ENCODE results near the gene KICS2. TPM values are rescaled to one million over a fixed set of nuclear protein-coding genes. Genes with fewer than 3 reads are reported as not detected.
A peak's percentile ranks its signal among the peaks of the same experiment; 100 is the strongest.

Gene KICS2
- total RNA-seq, 1 experiment from 2014 or later: 8.6 TPM

- Histone ChIP-seq H3K9me3 (no peaks in the 10 kb centered on the region), H3K4me3 (ENCODE audit: low read depth, low read length) (no peak overlapping the region), H3K4me1 (no peaks in the 10 kb centered on the region), H3K27me3 (replicated peaks; ENCODE audit: control insufficient read depth, insufficient read depth, low read length) (no peaks in the 10 kb centered on the region), H3K36me3 (ENCODE audit: control insufficient read depth, insufficient read depth, low read length) (no peaks in the 10 kb centered on the region)
- H3K36me3 Mint-ChIP-seq (ENCODE audit: insufficient read depth, unreplicated experiment): no peaks in the 10 kb centered on the region
- no peak overlapping the region for H3K4me3 Mint-ChIP-seq (ENCODE audit: unreplicated experiment)
- BruUV-seq (replicated peaks): no TSS peak
- ChIA-PET CTCF (no interaction called here), POLR2A (no interaction called here)
- TF ChIP-seq CTCF (IDR thresholded peaks at IDR 0.05; ENCODE audit: insufficient read depth in 1 of 2, low read depth in 1 of 2, low read length in 1 of 2, severe bottlenecking in 1 of 2, unreplicated experiment in 1 of 2): no peak
- H3K9me3 Mint-ChIP-seq (ENCODE audit: unreplicated experiment): no peaks in the 10 kb centered on the region
- H3K27me3 Mint-ChIP-seq (ENCODE audit: insufficient read depth, unreplicated experiment): no peaks in the 10 kb centered on the region
- intact Hi-C loops (cut with micrococcal nuclease; ENCODE audit: unreplicated experiment): no loop called here
- no peaks in the 10 kb centered on the region for H3K4me1 Mint-ChIP-seq (ENCODE audit: low read depth, unreplicated experiment)
- no peak for DNase-seq
- no peak overlapping the region for H3K27ac Mint-ChIP-seq (ENCODE audit: unreplicated experiment)
Observed at GRCh38 chr12:64261813-64262212, 39.7 kb upstream of the KICS2 start.

DNA sequence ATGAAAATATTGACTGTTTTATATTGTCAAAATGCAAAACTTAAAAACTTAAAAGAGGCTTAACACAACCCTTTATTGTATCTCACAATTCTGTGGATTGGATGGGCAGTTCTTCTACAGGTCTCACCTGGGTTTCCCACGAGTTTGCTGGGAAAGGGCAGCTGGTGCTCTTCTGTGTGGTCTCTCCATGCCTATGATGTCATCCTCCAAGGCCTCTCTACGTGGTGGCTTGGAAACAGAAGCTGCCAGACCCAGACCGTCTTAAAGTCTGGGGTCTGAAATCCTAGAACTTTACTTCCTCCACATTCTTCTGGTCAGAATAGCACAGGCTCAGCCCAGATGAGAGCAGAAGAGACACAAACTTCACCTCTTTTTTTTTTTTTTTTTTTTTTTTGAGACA is 36.5 kb upstream of the KICS2 start:
- intact Hi-C loops (cut with micrococcal nuclease; ENCODE audit: unreplicated experiment): loop anchor here (5.0 kb wide), 1 partner anchor 76 kb away; no protein-coding TSS in a partner anchor
- Histone ChIP-seq H3K36me3 (ENCODE audit: control insufficient read depth, insufficient read depth, low read length) (no peaks in the 10 kb centered on the region), H3K4me1 (no peaks in the 10 kb centered on the region), H3K27me3 (replicated peaks; ENCODE audit: control insufficient read depth, insufficient read depth, low read length) (no peaks in the 10 kb centered on the region), H3K9me3 (no peaks in the 10 kb centered on the region), H3K4me3 (ENCODE audit: low read depth, low read length) (no peak overlapping the region)
- TF ChIP-seq CTCF (IDR thresholded peaks at IDR 0.05; ENCODE audit: insufficient read depth in 1 of 2, low read depth in 1 of 2, low read length in 1 of 2, severe bottlenecking in 1 of 2, unreplicated experiment in 1 of 2): no peak
- Mint-ChIP-seq H3K36me3 (ENCODE audit: insufficient read depth, unreplicated experiment) (no peaks in the 10 kb centered on the region), H3K9me3 (ENCODE audit: unreplicated experiment) (no peaks in the 10 kb centered on the region), H3K4me1 (ENCODE audit: low read depth, unreplicated experiment) (no peaks in the 10 kb centered on the region), H3K27ac (ENCODE audit: unreplicated experiment) (no peak overlapping the region), H3K27me3 (ENCODE audit: insufficient read depth, unreplicated experiment) (no peaks in the 10 kb centered on the region), H3K4me3 (ENCODE audit: unreplicated experiment) (no peak overlapping the region)
- no TSS peak for BruUV-seq (replicated peaks)
- DNase-seq: no peak
- POLR2A ChIA-PET: no interaction called here
- CTCF ChIA-PET: no interaction called here

GRCh38 chr12:64256166-64256800 is 34.2 kb upstream of the KICS2 start:
- H3K9me3 ChIP-seq: no peaks in the 10 kb centered on the region
- no peak overlapping the region for H3K4me3 Mint-ChIP-seq (ENCODE audit: unreplicated experiment)
- no TSS peak for BruUV-seq (replicated peaks)
- CTCF ChIA-PET: interaction anchor here (0.6 to 1.8 kb wide), 3 partner anchors 417 to 504 kb away, joined by 4 to 6 read pairs (median 4); no protein-coding TSS in a partner anchor
- no peaks in the 10 kb centered on the region for H3K27me3 Mint-ChIP-seq (ENCODE audit: insufficient read depth, unreplicated experiment)
- H3K27me3 ChIP-seq (replicated peaks; ENCODE audit: control insufficient read depth, insufficient read depth, low read length): no peaks in the 10 kb centered on the region
- no peaks in the 10 kb centered on the region for H3K36me3 ChIP-seq (ENCODE audit: control insufficient read depth, insufficient read depth, low read length)
- POLR2A ChIA-PET: interaction anchor here (0.6 kb wide), 1 partner anchor 413 kb away, joined by 4 read pairs; no protein-coding TSS in a partner anchor
- H3K4me1 ChIP-seq: no peaks in the 10 kb centered on the region
- no peak overlapping the region for H3K27ac Mint-ChIP-seq (ENCODE audit: unreplicated experiment)
- intact Hi-C loops (cut with micrococcal nuclease; ENCODE audit: unreplicated experiment): loop anchor here (1.0 to 5.0 kb wide), 3 partner anchors 74 to 430 kb away; no protein-coding TSS in a partner anchor
- TF ChIP-seq CTCF (IDR thresholded peaks at IDR 0.05; ENCODE audit: insufficient read depth in 1 of 2, low read depth in 1 of 2, low read length in 1 of 2, severe bottlenecking in 1 of 2, unreplicated experiment in 1 of 2): peak; percentile 58 to 67
- DNase-seq: peak in 1 of 2 experiments; percentile 64
- no peaks in the 10 kb centered on the region for H3K4me1 Mint-ChIP-seq (ENCODE audit: low read depth, unreplicated experiment)
- H3K36me3 Mint-ChIP-seq (ENCODE audit: insufficient read depth, unreplicated experiment): no peaks in the 10 kb centered on the region
- no peaks in the 10 kb centered on the region for H3K9me3 Mint-ChIP-seq (ENCODE audit: unreplicated experiment)
- H3K4me3 ChIP-seq (ENCODE audit: low read depth, low read length): no peak overlapping the region
